Activated CD4-positive, alpha-beta T cell treated with anti-CD3 and anti-CD28 coated beads, Interleukin-2, Interleukin-4, amounts not matched to agents 100 ng/mL and 50 ng/mL, durations not matched to agents 16 hours and 8 hours (primary cell): ENCODE measurements around the gene CAMTA1.

ENCODE experiments used
- DNase-seq: peaks from one replicate; pipeline ENCODE4 v3.0.0-alpha.2; 2020; ENCODE audit warnings: low spot score

The CAMTA1 gene

DNA sequence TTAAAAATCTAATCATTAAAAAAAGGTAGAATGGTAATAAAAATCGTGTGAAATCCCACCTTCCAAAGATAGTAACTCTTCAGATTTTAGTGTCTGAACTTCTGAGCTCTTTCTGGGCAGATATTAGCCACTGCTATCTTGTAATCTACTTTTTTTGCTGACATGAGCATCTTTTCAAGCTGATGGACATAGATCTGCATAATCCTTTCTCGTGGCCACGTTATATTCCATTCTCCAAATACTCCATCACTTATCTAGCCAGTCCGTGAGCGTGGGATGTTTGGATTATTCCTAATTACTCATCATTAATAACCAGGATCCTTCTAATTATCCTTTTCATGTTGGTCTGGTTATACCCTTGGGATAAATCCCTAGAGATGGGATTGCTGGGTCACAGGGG is 731.7 kb downstream of the CAMTA1 start:
- no peak for DNase-seq

DNA sequence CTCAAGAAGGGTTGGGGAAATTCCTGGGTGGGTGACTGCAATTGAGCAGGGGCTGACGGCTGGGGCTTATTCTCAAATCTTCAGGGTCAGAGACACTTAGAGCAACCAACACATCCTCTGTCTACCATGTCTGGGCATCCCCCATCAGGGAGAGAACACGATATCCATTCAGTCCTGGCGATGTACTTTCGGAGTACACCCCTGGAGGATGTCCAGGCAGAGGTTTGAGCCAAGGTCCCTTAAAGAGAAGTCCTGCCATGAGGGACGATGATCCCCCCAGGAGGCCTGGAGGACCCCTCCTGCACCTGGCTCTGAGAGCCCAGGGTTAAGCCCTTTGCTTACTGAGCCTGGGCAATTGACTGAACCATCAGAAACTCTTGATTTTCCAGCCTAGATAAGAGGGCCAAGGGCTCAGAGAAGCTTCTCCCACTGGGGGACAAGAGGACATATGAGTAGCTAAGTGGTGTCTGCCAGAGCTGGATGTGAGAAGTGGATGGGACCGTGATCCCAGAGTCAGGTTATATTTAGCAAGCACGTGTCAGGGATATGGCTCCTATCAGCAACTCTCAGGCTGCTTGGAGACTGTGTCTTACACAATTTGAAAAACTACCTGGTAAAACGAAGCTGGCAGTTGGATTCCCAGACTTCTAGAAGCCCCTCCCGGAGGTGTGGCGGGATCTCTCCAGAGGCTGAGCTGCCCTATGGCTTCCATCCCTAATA is 732.5 kb downstream of the CAMTA1 start:
- DNase-seq: no peak

DNA sequence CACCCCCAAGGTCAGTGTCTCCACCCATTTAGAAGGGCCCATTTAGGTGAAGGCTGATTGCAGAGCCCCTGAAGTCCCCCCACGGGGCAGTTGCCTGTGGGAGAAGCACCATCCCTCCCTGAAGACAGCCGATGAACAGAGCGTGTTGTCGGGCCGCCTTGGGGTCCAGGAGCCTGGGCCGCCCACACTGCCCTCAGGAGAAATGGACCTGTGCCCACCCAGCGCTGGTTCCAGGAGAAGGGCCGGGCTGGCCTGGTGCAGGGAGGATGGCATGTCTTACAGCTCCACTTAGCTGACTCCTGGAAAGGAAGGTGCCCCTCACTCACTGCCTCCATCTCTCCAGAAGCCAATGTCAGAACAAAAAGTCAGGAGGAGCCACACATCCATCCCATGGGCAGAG is 733.2 kb downstream of the CAMTA1 start:
- no peak for DNase-seq

DNA sequence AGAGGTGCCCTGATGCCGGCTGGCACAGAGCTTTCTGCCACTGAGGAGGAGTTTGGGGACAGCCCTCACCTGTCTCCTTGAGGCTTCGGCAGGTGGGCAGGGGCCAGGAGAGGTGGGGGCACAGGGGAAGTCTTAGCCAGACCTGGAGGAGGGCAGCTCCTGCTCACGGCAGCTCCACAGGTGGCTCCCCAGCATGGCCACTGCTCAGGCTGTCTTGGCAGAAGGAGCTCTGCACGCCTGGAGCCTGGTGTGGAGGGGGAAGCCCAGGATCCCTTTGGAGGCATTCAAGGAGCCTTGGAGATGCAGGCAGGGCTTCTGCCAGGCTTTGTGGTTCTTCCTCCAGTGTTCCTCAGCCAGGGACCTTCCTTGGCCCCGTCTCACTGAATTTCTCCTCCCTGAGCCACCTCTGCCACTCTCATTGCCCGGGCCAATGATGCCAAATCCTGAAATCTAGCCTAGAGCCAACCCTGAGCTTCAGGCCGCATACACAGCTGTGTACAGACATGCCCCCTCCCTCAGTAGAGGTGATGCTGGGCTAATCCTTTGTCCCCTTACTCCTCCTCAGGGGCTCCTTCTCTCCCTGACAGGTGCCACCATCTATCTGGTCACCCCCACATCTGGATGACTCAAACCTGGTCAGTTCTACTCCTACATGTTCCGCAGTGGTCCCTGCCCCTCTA is 734.1 kb downstream of the CAMTA1 start:
- no peak for DNase-seq

DNA sequence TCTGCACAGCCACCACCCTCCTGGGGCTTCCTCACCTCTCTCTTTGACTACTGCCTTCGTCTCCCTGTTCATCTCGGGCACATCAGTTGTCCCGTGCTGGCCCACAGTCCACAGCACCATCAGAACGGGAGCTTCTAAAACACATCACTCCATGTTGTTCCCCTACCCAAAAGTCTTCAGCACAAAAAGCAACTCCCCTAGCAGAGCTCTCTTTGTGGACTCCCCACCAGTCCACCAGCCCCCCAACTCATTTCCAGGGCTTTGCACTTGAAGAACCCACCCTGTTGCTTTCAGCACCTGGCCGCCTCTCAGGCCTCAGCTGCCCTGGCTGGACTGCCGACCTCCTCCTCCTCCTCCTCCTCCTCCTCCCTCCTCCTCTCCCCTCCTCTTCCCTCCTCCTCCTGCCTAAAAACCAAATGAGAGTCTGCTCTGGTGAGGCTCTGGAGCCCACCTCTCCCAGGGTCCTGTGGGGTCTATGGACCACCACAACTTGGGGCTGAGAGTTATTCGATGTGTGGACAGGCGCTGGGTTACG is 734.7 kb downstream of the CAMTA1 start:
- DNase-seq: no peak

DNA sequence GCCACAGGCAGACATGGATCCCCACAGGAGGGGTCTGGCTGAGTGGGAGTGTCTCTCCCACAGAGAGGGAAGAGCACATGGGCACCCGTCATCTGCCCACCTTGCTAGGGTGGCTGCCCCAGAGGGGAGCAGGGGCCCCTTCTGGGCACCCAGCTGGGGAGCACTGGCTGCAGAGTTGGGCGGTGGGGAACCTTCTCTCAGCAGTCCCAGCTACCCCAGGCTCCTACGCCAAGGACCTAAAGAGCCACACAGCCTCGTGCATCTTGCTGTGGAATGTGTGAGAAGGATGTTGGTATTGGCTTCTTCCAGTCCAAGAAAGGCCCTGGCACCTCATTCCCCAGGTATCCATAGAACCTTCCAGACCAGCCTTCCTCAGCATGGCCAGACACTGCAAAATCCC is 735.2 kb downstream of the CAMTA1 start:
- no peak for DNase-seq

DNA sequence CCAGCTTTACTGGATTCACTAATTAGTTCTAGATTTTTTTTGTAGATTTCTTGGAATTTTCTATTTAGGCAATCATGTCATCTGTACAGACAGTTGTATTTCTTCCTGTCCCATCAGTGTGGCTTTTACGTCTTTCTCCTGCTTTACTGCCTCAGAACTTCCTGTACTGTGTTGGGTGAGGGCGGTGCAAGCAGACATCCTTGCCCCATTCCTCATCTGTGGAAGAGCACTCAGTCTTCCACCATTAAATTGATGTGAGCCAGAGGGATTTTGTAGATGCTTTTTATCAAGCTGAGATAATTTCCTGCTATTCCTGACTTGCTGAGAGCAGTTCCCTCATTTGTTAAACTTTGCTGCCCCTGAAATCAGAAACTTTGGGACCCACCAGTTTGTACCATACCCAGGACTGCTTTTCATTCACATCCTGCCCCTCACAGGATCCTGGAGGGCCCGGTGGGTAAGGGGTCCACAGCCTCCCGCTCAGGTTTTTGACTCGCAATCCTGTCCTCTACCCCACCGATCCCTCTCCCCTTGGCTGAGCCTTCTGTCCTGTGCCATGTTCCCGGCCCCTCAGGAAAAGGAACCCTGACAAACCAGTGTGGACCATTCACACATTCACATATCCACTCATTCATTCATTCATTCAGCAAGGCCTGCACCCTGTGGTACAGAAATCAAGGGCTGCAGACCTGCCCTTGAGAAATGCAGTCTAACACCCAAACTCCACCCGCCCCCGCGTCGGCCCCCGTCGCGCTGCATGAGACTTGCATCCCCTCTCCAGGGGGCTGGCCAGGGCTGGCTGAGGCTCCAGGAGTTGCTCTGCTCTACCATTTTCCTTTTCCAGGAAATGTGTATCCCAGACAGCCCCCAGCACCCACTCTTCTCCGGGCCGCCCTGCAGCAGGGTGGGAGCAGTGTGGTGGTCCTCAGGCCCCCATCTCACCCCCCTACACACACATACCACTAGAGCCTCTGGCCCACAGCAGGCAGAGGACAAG is 739.4 kb downstream of the CAMTA1 start:
- DNase-seq: no peak

DNA sequence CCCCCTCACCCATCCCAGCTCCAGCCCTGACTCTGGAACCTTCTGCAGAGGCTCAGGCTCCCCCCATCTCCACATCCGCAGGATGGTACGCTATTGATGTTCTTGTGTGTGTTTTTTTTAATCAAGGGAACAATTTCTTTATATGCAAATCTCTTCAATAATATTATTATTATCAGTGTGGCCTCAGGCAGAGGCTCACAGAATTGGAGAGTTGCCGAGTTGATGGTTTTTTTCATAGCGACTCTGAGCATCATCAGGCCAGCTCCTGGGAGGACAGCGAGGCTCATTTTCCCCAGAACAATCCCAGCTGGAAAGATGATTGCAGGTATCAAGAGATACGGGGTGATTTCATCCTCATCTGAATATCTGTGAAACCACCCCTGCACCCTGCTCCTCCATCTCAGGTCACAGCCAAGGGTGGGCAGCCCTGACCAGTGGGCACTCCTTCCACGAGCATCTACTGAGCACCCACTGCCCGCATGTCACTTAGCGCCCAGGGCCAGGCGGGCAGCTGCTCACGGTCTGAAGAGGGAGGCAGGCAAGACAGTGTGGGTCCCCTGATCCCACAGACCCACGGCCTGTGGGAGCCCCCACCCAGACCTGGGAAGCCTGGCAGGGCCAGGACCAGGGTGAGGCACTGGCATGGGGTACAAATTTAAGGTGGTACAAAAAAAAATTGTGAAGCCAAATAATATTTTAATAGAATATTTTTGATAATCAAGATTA is 740.2 kb downstream of the CAMTA1 start:
- DNase-seq: no peak

DNA sequence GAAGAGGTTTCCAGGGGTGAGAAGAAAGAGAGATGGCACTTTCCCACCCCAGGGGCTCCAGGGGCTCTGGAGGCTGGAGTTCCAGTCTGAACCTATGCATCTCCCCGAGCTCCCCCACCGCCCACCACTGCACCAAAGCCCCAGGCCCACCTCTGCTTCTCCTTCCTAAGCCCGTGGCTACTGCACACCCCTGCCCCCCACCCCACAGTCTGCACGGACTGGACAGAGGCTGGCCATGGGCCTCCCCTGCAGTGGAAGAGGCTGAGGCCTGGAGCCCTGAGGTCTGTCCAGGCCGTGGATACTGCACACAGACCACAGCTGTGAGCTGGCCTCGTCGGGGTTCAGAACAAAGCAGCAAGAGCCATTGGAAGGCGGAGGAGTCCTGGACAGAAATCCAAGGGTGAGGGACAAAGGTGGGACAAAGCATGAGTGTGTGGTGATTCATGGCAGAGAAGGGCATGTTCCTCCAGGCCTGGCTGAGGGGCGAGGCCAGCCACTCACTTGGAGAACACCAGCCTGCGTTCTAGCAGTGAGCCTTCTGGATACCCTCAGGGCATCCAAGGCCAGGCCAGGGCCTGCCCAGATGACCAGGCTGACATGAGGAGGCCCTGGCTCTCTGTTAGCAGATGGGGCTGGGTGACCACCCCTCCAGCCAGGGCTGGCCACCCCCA is 741.1 kb downstream of the CAMTA1 start:
- DNase-seq: no peak

DNA sequence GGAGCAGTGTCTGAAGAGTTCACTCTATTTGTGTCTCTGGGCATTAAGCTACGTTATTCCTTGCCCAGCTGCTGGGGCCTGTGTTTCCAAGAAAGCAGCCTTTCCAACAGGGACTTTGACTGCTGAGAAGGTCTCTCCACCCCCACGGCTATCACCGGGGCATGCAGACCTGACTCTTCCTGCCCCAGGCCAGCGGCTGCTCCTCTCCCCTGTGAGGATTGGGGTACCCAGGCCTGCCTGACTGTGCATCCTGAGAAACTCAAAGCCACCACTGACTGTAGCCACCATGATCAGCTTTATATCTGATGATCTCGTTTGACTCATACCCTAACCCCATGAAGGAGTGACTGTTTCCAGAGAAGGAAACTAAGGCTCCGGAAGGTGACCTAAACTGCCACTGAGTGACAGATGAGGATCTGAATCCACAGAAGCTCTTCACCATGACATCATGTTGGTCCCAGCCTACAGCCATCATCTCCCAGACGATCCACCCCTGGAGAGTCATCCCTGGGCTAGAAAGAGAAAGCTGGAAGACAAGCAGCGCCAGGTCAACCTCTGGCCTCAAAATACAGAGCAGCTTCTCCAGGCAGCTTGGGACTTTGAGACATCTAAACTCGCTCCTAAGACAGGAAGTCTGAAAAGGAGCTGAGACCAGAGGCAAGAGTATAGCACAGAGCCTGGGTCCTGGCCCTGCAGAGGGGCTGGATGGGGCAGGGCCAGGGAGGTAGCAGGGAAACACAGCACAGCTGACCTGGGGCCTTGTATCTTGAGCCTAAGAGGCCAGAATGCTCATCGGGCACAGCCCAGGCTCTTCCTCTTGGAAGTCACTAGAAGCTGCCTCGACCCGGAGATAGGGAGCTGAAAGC is 741.8 kb downstream of the CAMTA1 start:
- peak; percentile 50 for DNase-seq

DNA sequence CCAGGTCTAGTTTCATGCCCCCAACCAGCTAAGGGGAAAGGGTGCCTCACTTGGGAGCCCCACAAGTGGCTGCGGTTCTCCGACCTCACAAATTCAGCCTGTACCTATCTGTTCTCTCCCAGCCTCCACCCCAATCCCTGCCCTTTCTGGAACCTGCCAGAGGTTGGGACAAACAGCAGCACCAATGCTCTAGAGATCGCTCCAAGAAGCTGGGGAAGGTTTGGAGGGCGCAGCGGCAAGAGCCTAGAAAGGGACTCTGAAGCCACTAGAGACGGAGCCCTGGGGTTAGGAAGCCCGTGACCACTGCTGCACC is 742.4 kb downstream of the CAMTA1 start:
- DNase-seq: no peak

DNA sequence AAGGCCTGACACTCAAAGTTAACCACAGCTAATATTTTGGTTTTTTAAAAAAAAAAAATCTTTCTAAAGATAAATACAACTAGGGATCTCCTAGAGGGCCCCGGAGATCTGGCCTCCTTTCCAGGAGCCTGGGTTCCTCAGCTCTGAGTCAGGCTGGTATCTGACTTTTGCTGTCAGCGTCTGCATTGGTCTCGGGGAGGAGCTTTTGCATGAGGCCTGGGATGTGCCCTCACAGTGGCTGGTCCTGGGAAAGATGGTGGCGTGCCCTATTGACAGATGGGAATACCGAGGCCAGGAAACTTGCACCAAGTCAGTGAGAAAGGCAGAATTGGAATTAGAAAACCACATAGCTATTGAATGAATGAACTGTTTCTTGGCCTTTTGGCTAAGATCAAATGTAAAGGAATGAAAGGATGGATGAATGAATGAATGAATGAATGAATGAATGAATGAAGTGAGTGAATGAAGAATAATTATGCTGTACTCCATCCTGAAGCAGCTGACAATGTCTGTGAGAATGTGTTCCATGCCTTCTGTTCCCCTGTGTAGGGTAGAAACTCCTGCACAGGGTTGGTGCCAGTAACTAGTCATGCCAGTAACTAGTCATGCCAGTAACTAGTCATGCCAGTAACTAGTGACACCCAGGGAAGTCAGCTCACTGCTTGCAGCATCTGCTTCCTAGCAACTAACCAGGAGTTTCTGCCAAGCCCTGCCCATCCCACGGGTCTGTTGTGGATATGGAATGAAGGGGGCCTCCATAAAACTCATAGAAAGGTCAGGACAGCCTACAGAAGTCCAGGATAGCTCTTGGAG is 743.3 kb downstream of the CAMTA1 start:
- DNase-seq: no peak

DNA sequence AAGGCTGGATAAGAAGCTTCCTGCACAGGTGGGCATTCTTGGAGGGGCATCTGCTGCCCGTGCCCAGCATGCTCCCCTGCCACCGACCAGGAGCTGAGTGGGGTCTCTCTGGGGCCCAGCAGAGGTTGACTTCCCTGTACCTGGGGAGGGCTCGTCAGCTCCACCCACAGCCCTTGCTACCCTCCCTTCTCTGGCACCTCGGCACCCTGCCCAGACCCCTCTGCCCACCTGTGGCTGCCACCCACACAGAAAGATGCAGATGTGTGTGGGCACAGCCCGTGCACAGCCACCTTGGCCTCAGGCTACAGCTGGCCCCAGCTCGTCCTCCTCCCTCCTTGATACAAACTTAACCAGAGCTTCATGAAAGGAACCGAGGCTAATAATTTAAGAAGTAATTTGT is 744.7 kb downstream of the CAMTA1 start:
- DNase-seq: no peak

DNA sequence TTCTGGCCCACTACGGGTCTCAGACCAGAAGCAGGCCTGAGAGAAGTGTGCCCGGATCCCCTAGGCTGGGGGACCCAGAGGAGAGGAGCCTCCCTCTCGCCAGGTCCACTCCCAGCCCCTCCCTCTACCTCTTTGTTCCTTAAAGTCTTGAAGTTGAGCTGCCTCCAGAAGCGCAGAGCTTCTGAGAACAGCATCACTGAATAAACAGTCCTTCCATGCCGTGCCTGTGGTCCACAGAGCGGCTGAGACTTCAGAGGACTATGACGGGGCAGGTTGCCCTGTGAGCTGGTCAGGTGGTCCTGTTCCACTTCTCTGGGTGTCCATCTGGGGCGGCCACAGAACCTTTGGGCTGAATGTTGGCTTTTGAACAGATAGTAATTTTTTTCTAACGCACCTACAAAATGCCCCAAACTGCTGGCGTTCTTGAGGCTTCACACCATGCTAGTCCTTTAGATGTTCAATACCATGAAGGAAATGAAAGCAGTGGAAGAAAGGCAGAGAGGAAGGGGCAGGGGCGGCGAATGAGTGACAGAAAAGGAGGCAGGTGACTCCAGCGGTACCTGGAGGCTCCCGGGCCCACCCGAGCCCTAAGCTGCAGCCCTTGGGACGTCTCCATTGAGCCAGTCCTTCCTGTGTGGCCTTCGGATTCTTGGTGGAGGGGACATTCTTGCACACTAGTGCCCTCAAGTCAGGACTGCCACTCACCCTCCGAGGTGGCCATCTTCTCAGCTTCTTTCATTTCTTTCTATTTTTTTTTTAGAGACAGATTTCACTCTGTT is 746.5 kb downstream of the CAMTA1 start:
- no peak for DNase-seq

DNA sequence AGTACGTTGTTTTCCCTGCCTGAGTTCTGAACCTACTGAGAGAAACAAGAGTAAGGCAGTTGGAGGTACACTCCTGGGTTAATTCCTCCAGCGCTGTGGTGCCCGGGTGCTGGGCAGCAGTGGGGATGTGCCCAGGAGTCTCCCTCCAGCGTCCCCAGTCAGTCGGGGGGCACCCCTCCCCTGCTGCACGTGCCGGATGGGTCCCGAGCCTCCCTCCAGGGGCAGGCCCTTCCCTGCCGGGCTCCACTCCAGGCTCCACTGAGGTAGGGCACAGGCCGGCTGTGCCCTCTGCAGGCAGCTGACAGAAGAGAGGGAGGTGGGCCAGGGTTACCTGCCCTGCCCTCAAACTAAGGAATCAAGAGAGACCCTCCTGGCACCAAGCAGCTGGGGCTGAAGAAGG is 747.8 kb downstream of the CAMTA1 start:
- no peak for DNase-seq

DNA sequence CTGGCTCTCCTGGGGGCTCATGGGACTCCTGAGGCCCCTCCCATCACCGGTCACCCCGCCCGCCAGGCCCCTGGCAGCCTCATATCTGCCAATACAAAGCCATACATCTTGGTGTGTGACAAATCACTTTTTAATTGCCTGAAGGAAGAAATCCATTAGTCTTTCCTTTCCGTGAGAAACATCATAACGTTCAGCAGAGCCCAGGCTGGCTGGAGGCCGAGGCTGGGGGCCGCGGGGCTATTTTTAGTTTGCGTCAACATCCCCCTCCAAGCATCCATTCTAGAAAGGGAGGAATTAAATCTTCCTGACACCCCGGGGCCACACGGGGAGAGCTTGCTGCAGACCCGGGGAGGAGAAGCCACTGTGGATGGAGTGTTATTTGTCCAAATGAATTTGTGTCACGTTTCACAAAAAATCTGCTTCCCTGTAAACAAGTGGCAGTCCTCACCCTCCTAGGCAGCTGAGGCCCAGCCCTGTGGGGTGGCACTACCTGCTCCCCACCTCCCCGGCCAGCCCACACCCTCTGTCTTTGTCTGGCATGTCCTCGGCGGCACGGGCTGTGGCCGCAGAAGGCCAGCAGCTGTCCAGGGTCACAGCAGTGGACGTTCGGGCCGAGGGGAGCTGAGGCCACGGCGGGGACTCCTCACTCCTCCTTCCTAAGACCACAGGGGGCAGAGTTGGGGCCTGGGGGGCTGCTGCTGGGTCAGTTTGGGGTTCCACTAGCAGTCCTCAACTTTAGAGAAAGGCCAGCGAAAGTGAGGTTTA is 749.0 kb downstream of the CAMTA1 start:
- no peak for DNase-seq

DNA sequence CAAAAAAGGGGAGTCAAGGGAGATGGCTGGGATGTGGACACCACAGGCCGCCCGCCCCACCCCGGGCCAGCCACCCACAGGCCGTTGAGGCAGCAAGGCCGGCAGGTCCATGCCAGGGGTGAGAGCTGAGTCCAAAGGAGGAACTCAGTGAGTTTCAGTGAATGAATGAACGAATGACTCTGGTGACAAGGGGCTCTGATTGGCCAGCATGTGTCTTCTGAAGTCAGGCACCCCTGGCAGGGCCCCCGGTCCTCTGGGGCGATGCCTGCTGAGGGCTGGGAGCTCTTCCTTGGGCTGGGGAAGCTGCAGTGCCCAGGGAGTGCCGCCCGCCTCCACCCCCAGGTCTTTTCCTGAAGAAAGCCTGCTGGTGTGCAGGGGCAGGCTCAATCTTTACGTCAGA is 749.8 kb downstream of the CAMTA1 start:
- DNase-seq: no peak
